ENCODE results near the gene FRMD4B.

FRMD4B gene

GRCh38 chr3:69368129-69368741 lies 17.7 kb downstream of the FRMD4B start:
- TF ChIP-seq CTCF (IDR thresholded peaks at IDR 0.05; ENCODE audit: insufficient read depth, missing control alignments): no peak
- FAIRE-seq (no peak), DNase-seq (ENCODE audit: insufficient read length, low spot score) (no peak)

GRCh38 chr3:69367586-69367985 lies 18.3 kb downstream of the FRMD4B start:
- no peak for FAIRE-seq

DNA sequence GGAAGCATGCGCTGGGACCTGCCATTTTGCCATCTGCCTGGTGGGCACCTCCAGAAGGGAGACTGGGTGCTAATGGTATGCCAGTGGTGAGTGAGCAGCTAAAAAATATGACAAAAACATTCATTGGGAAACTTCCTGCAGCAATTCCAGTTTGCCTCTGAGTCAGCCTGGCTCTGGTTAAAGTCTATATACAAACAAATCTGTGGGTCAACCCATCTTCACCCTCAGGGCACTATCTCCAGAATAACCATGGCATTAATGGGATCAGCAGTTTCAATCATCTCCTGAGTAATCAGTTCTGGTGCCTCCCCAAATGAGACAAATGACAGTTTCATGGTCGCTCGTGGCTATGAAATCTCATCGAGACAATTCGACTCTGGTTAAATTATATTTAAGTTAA lies 21.5 kb downstream of the FRMD4B start:
- FAIRE-seq: no peak
- DNase-seq (ENCODE audit: insufficient read length, low spot score): no peak
- no peak for TF ChIP-seq CTCF (IDR thresholded peaks at IDR 0.05; ENCODE audit: insufficient read depth, missing control alignments)

More at GRCh38 chr3:69367586-69367985, 18.3 kb downstream of the FRMD4B start:
- no peak for TF ChIP-seq CTCF (IDR thresholded peaks at IDR 0.05; ENCODE audit: insufficient read depth, missing control alignments)
- no peak for DNase-seq (ENCODE audit: insufficient read length, low spot score)

DNA sequence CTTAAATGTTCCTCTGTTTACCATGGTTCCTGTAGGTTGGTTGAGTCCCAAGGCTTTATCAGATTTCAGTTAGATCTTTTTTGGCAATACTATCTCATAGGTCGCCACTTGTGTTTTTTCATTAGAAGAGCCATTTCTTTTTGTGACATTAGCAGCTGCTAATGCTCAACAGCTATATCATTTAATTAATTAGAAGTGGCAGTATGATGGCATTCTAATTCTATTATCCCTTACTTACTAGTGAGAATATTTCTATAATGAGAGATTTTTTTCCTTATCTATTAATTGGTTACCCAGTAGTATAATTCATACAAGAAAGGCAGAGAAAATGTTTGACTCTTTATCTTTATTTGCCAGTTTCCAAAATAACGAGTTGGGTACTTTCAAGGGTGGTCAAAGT lies 25.2 kb downstream of the FRMD4B start:
- TF ChIP-seq CTCF (IDR thresholded peaks at IDR 0.05; ENCODE audit: insufficient read depth, missing control alignments): no peak
- DNase-seq (ENCODE audit: insufficient read length, low spot score) (no peak), FAIRE-seq (no peak)

DNA sequence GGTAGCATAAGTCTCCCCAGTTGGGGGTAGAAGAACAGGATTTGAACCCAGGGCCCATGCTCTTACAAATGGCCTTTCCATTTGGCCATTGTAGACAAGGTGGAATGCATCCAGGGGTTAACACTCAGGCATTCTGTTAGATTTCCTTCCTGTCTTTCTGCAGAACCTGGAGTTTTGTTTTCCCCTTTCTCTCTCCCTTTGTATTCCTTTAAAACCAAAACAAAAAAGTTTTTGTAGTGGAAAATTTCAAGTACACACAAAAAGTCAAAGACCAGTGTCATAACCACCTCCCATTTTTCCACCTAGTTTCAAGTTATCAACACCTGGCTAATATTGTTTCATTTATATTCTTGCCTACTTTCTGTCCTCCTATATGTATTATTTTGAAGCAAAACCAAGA lies 26.0 kb downstream of the FRMD4B start:
- FAIRE-seq: no peak
- TF ChIP-seq CTCF (IDR thresholded peaks at IDR 0.05; ENCODE audit: insufficient read depth, missing control alignments): no peak

DNA sequence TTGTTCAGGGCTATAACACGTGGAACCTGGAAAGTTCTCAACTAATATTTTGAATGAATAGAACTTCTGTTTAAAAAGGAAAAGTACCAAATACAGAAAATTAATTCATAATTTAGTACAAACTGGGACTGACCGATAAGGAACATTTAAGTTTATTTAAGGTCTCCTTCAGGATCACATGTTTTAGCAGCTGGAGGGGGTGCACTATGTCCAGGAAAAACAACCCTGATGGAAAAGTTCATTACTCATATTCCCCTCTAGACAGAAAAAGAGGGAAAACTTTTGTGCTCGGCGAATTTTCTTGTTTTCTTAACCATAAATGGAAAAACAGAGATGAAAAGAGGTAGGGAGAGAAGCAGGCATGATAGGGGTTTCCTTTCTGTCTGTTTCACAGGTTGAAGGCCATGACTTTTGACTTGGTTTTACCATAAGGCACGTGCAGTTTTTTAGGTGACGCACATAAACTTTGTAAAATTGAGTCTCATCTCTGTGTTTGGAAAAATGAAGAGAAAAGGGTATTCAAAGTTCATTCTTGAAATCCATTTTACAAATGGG lies 26.5 kb downstream of the FRMD4B start:
- FAIRE-seq (no peak), DNase-seq (ENCODE audit: insufficient read length, low spot score) (no peak)
- no peak for TF ChIP-seq CTCF (IDR thresholded peaks at IDR 0.05; ENCODE audit: insufficient read depth, missing control alignments)

More for the DNA sequence above, 26.0 kb downstream of the FRMD4B start:
- DNase-seq (ENCODE audit: insufficient read length, low spot score): no peak

DNA sequence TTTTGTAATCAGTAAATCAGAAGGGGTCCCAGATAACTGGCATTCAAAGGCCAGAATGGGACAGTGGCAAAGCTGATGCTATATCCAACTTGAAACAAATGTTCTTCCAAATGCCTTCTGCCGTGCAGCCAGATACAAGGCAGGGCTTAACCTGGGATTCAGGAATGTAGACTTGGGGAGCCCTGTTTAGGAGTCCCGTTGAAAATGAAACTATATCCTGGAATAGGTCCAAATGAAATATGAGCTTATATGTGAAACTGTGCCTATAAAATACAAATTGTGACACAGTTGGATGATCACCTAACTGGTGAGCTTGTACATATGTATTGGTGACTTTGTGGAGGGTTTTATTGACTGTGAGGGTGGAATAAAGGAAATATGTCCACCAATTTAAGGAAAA lies 28.7 kb downstream of the FRMD4B start:
- DNase-seq (ENCODE audit: insufficient read length, low spot score) (no peak), FAIRE-seq (no peak)
- TF ChIP-seq CTCF (IDR thresholded peaks at IDR 0.05; ENCODE audit: insufficient read depth, missing control alignments): no peak

All from D721Med (cell line).